Measurements from ENCODE around the gene LRRC4C. TPM values are rescaled to one million over a fixed set of nuclear protein-coding genes. Genes with fewer than 3 reads are reported as not detected.

LRRC4C gene
- total and polyA plus RNA-seq, 2 donors (not counting 1 experiment from before 2014, with no cell fraction given): under 0.01 to 0.02 TPM

GRCh38 chr11:40230821-40231220, 1228.6 kb downstream of the LRRC4C start:
- H4K20me1 ChIP-seq (ENCODE audit: control insufficient read depth, extremely low read depth, insufficient read depth, low read length): no peaks in the 10 kb centered on the region
- no peak overlapping the region for H3K9ac ChIP-seq (ENCODE audit: insufficient read depth, low read length)
- H3K27me3 ChIP-seq (ENCODE audit: control insufficient read depth, insufficient read depth, low read length): no peaks in the 10 kb centered on the region
- H3K79me2 ChIP-seq (ENCODE audit: control insufficient read depth, insufficient read depth, low read length): no peaks in the 10 kb centered on the region
- DNase-seq (ENCODE audit: low read depth in 2 of 2): no peak
- TF ChIP-seq EZH2 (IDR thresholded peaks at IDR 0.05; ENCODE audit: low read length, missing control alignments): no peak
- TF ChIP-seq, protein P1, sequence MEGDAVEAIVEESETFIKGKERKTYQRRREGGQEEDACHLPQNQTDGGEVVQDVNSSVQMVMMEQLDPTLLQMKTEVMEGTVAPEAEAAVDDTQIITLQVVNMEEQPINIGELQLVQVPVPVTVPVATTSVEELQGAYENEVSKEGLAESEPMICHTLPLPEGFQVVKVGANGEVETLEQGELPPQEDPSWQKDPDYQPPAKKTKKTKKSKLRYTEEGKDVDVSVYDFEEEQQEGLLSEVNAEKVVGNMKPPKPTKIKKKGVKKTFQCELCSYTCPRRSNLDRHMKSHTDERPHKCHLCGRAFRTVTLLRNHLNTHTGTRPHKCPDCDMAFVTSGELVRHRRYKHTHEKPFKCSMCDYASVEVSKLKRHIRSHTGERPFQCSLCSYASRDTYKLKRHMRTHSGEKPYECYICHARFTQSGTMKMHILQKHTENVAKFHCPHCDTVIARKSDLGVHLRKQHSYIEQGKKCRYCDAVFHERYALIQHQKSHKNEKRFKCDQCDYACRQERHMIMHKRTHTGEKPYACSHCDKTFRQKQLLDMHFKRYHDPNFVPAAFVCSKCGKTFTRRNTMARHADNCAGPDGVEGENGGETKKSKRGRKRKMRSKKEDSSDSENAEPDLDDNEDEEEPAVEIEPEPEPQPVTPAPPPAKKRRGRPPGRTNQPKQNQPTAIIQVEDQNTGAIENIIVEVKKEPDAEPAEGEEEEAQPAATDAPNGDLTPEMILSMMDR (conservative IDR thresholded peaks at IDR 0.05 in 1 of 2, IDR thresholded peaks at IDR 0.05 in 1 of 2; ENCODE audit: low read depth in 1 of 2, low read length in 2 of 2): no peak
- H3K4me3 ChIP-seq (replicated peaks in 1 of 4; ENCODE audit: control extremely low read depth in 1 of 4, insufficient read depth in 1 of 4, low read depth in 3 of 4, low read length in 4 of 4): no peak overlapping the region
- no peaks in the 10 kb centered on the region for H3K4me1 ChIP-seq (ENCODE audit: control insufficient read depth, extremely low read depth, insufficient read depth, low read length)
- H3K9me3 ChIP-seq (ENCODE audit: control insufficient read depth, insufficient read depth, low read depth, low read length): no peaks in the 10 kb centered on the region
- H3K4me2 ChIP-seq (ENCODE audit: extremely low read depth, insufficient read depth, low read length): no peak overlapping the region
- H2AFZ ChIP-seq (ENCODE audit: low read length): no peak overlapping the region
- no peak overlapping the region for H3K27ac ChIP-seq (ENCODE audit: insufficient read depth, low read length)
- H3K36me3 ChIP-seq (ENCODE audit: control insufficient read depth, insufficient read depth, low read length): no peaks in the 10 kb centered on the region

DNA sequence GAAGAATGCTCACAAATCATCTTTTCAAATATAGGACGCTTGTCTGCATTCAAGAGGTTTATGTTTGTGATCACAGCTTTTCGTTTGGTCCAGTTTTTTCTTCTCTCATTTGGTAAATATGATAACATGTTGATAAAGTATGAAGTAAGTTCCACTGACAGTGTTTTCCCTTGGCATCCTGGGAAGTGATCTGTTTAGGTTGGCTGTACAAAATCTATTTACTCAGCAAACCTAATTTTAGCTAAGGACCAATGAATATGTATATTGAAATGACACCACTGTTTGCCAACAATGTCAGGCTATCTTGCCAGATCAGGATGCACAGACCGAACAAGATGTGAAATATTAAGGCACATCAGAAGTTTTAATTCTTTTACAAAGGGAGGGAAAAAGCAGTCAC, 1230.8 kb downstream of the LRRC4C start:
- Histone ChIP-seq H4K20me1 (ENCODE audit: control insufficient read depth, extremely low read depth, insufficient read depth, low read length) (no peaks in the 10 kb centered on the region), H3K27me3 (ENCODE audit: control insufficient read depth, insufficient read depth, low read length) (no peaks in the 10 kb centered on the region), H3K79me2 (ENCODE audit: control insufficient read depth, insufficient read depth, low read length) (no peaks in the 10 kb centered on the region), H3K4me2 (ENCODE audit: extremely low read depth, insufficient read depth, low read length) (no peak overlapping the region), H3K9ac (ENCODE audit: insufficient read depth, low read length) (no peak overlapping the region), H3K27ac (ENCODE audit: insufficient read depth, low read length) (no peak overlapping the region), H3K4me1 (ENCODE audit: control insufficient read depth, extremely low read depth, insufficient read depth, low read length) (no peaks in the 10 kb centered on the region), H3K9me3 (ENCODE audit: control insufficient read depth, insufficient read depth, low read depth, low read length) (no peaks in the 10 kb centered on the region), H3K4me3 (replicated peaks in 1 of 4; ENCODE audit: control extremely low read depth in 1 of 4, insufficient read depth in 1 of 4, low read depth in 3 of 4, low read length in 4 of 4) (no peak overlapping the region), H3K36me3 (ENCODE audit: control insufficient read depth, insufficient read depth, low read length) (no peaks in the 10 kb centered on the region), H2AFZ (ENCODE audit: low read length) (no peak overlapping the region)
- DNase-seq (ENCODE audit: low read depth in 2 of 2): no peak
- TF ChIP-seq, protein P1 (conservative IDR thresholded peaks at IDR 0.05 in 1 of 2, IDR thresholded peaks at IDR 0.05 in 1 of 2; ENCODE audit: low read depth in 1 of 2, low read length in 2 of 2): no peak
- TF ChIP-seq EZH2 (IDR thresholded peaks at IDR 0.05; ENCODE audit: low read length, missing control alignments): no peak

GRCh38 chr11:40227730-40228129, 1231.7 kb downstream of the LRRC4C start:
- no peak overlapping the region for H3K4me2 ChIP-seq (ENCODE audit: extremely low read depth, insufficient read depth, low read length)
- H3K27me3 ChIP-seq (ENCODE audit: control insufficient read depth, insufficient read depth, low read length): no peaks in the 10 kb centered on the region
- no peaks in the 10 kb centered on the region for H3K36me3 ChIP-seq (ENCODE audit: control insufficient read depth, insufficient read depth, low read length)
- no peak overlapping the region for H3K4me3 ChIP-seq (replicated peaks in 1 of 4; ENCODE audit: control extremely low read depth in 1 of 4, insufficient read depth in 1 of 4, low read depth in 3 of 4, low read length in 4 of 4)
- H3K4me1 ChIP-seq (ENCODE audit: control insufficient read depth, extremely low read depth, insufficient read depth, low read length): no peaks in the 10 kb centered on the region
- H3K79me2 ChIP-seq (ENCODE audit: control insufficient read depth, insufficient read depth, low read length): no peaks in the 10 kb centered on the region
- no peaks in the 10 kb centered on the region for H4K20me1 ChIP-seq (ENCODE audit: control insufficient read depth, extremely low read depth, insufficient read depth, low read length)
- no peak overlapping the region for H3K27ac ChIP-seq (ENCODE audit: insufficient read depth, low read length)
- no peak overlapping the region for H3K9ac ChIP-seq (ENCODE audit: insufficient read depth, low read length)
- H2AFZ ChIP-seq (ENCODE audit: low read length): no peak overlapping the region
- no peak for TF ChIP-seq EZH2 (IDR thresholded peaks at IDR 0.05; ENCODE audit: low read length, missing control alignments)
- TF ChIP-seq, protein P1 (conservative IDR thresholded peaks at IDR 0.05 in 1 of 2, IDR thresholded peaks at IDR 0.05 in 1 of 2; ENCODE audit: low read depth in 1 of 2, low read length in 2 of 2): no peak
- H3K9me3 ChIP-seq (ENCODE audit: control insufficient read depth, insufficient read depth, low read depth, low read length): no peaks in the 10 kb centered on the region
- DNase-seq (ENCODE audit: low read depth in 2 of 2): no peak

All from fibroblast of lung (primary cell).